Loucy (cell line): Measurements from ENCODE around the gene TYRO3.

Source experiments
- H2AFZ ChIP-seq: fragments of 200-600 bp; sonication (generic); 2 replicates; pipeline ENCODE4 v1.6.0; 2016; ENCODE audit warnings: antibody characterized with exemption, mild to moderate bottlenecking, low read length, moderate library complexity
- H3F3A ChIP-seq: fragments of 200-600 bp; 2 replicates; pipeline ENCODE4 v1.6.0; 2016; ENCODE audit warnings: antibody characterized with exemption, low read depth, mild to moderate bottlenecking
- H3K27me3 ChIP-seq: fragments of 200-600 bp; sonication (generic); 2 replicates; pipeline ENCODE4 v1.6.1; 2014; ENCODE audit warnings: low read length, mild to moderate bottlenecking; ENCODE audit not compliant: insufficient read depth, poor library complexity, severe bottlenecking
- H3K36me3 ChIP-seq: fragments of 200-600 bp; sonication (generic); 2 replicates; pipeline ENCODE4 v1.6.1; 2016; ENCODE audit warnings: low read length; ENCODE audit not compliant: insufficient read depth
- H3K4me1 ChIP-seq: fragments of 200-600 bp; sonication (generic); 2 replicates; pipeline ENCODE4 v1.5.1; 2014; ENCODE audit warnings: low read length, mild to moderate bottlenecking; ENCODE audit not compliant: insufficient read depth, poor library complexity, severe bottlenecking
- H3K4me2 ChIP-seq: fragments of 200-600 bp; sonication (generic); 2 replicates; pipeline ENCODE4 v1.6.0; 2014; ENCODE audit warnings: antibody characterized with exemption, low read length, low read depth, mild to moderate bottlenecking; ENCODE audit not compliant: poor library complexity, severe bottlenecking
- H3K4me3 ChIP-seq: fragments of 200-600 bp; sonication (generic); 2 replicates; pipeline ENCODE4 v1.5.1; 2014; ENCODE audit warnings: low read length, mild to moderate bottlenecking, mixed read lengths; ENCODE audit not compliant: poor library complexity, severe bottlenecking
- H3K79me2 ChIP-seq: fragments of 200-600 bp; sonication (generic); 2 replicates; pipeline ENCODE4 v1.6.1; 2014; ENCODE audit warnings: low read length; ENCODE audit not compliant: insufficient read depth
- H3K9ac ChIP-seq: fragments of 200-600 bp; sonication (generic); 2 replicates; pipeline ENCODE4 v1.6.0; 2014; ENCODE audit warnings: mild to moderate bottlenecking, low read depth, low read length, moderate library complexity; ENCODE audit not compliant: poor library complexity, severe bottlenecking
- H3K9me2 ChIP-seq: fragments of 200-600 bp; sonication (generic); replicated peaks from 2 replicates; pipeline ENCODE4 v1.6.1; 2016; ENCODE audit warnings: low read depth, low read length, mixed read lengths
- H3K9me3 ChIP-seq: fragments of 200-600 bp; sonication (generic); 2 replicates; pipeline ENCODE4 v1.6.1; 2014; ENCODE audit warnings: mild to moderate bottlenecking, antibody characterized with exemption, low read length, low read depth; ENCODE audit not compliant: insufficient read depth
- H4K20me1 ChIP-seq: fragments of 200-600 bp; sonication (generic); 2 replicates; pipeline ENCODE4 v1.6.0; 2014; ENCODE audit warnings: antibody characterized with exemption, low read length, mild to moderate bottlenecking; ENCODE audit not compliant: insufficient read depth, poor library complexity, severe bottlenecking
- CTCF ChIP-seq: fragments of 200-600 bp; sonication (generic); conservative IDR thresholded peaks from 2 replicates; pipeline ENCODE4 v1.5.1; 2014; ENCODE audit warnings: mild to moderate bottlenecking, antibody characterized with exemption, low read length
- EZH2phosphoT487 ChIP-seq: fragments of 200-600 bp; IDR thresholded peaks from 2 replicates; pipeline ENCODE4 v1.6.1; 2018; ENCODE audit warnings: antibody characterized with exemption, mild to moderate bottlenecking, moderate library complexity, borderline replicate concordance

The TYRO3 gene

GRCh38 chr15:41513506-41514227 lies 45.3 kb upstream of the TYRO3 start, which contains the start of gene LTK:
Gene LTK (minus strand): TSS chr15:41513827. CDS start chr15:41513709, 118 bp downstream.
- no peaks in the 10 kb centered on the region for H3K36me3 ChIP-seq
- peak within 1 kb of the TSS; percentile 72 for H3K4me3 ChIP-seq
- TF ChIP-seq EZH2phosphoT487, result no peak
- no peak for TF ChIP-seq CTCF
- H3K27me3 ChIP-seq, result no peaks in the 10 kb centered on the region
- H4K20me1 ChIP-seq, result no peaks in the 10 kb centered on the region
- peak within 1 kb of the TSS; percentile 70 for H3K4me2 ChIP-seq
- peak within 1 kb of the TSS; percentile 59 for H3K9ac ChIP-seq
- H2AFZ ChIP-seq, result peak within 1 kb of the TSS; percentile 80
- H3K79me2 ChIP-seq, result no peaks in the 10 kb centered on the region; the same call in 1 of the 2 replicates
- peaks cover 6% of the 10 kb centered on the region for H3K4me1 ChIP-seq
- no peaks in the 10 kb centered on the region for H3K9me2 ChIP-seq
- H3F3A ChIP-seq, result no peaks in the 10 kb centered on the region
- H3K9me3 ChIP-seq, result no peaks in the 10 kb centered on the region

GRCh38 chr15:41517895-41518449 lies 41.0 kb upstream of the TYRO3 start:
- no peaks in the 10 kb centered on the region for H3K79me2 ChIP-seq
- H3K9me2 ChIP-seq, result no peaks in the 10 kb centered on the region
- H3K4me1 ChIP-seq, result peaks cover 1% of the 10 kb centered on the region
- no peak overlapping the region for H2AFZ ChIP-seq
- H4K20me1 ChIP-seq, result no peaks in the 10 kb centered on the region
- no peaks in the 10 kb centered on the region for H3F3A ChIP-seq
- H3K9ac ChIP-seq, result no peak overlapping the region
- no peaks in the 10 kb centered on the region for H3K36me3 ChIP-seq
- no peak overlapping the region for H3K4me3 ChIP-seq
- TF ChIP-seq CTCF, result no peak
- no peak for TF ChIP-seq EZH2phosphoT487
- no peaks in the 10 kb centered on the region for H3K27me3 ChIP-seq
- no peaks in the 10 kb centered on the region for H3K9me3 ChIP-seq
- H3K4me2 ChIP-seq, result no peak overlapping the region

GRCh38 chr15:41520636-41521035 lies 38.4 kb upstream of the TYRO3 start:
- no peak for TF ChIP-seq EZH2phosphoT487
- no peak for TF ChIP-seq CTCF
- H3K36me3 ChIP-seq, result no peaks in the 10 kb centered on the region
- no peak overlapping the region for H3K4me2 ChIP-seq
- no peaks in the 10 kb centered on the region for H3K9me3 ChIP-seq
- no peak overlapping the region for H3K9ac ChIP-seq
- H2AFZ ChIP-seq, result no peak overlapping the region
- H3K9me2 ChIP-seq, result no peaks in the 10 kb centered on the region
- no peaks in the 10 kb centered on the region for H3K27me3 ChIP-seq
- no peaks in the 10 kb centered on the region for H4K20me1 ChIP-seq
- H3K79me2 ChIP-seq, result no peaks in the 10 kb centered on the region
- no peaks in the 10 kb centered on the region for H3K4me1 ChIP-seq
- no peaks in the 10 kb centered on the region for H3F3A ChIP-seq
- H3K4me3 ChIP-seq, result no peak overlapping the region
